ENCODE results near the gene OCIAD2.

- TF ChIP-seq RXRA (IDR thresholded peaks at IDR 0.05; ENCODE audit: insufficient read depth, low read depth, low read length) (no peak), CTCF (IDR thresholded peaks at IDR 0.05; ENCODE audit: control extremely low read depth in 1 of 3, insufficient read depth in 1 of 3, low read depth in 1 of 3, low read length in 3 of 3) (no peak), POLR2AphosphoS5 (IDR thresholded peaks at IDR 0.05; ENCODE audit: low read depth, low read length) (no peak), SIN3A (conservative IDR thresholded peaks at IDR 0.05 in 1 of 2, IDR thresholded peaks at IDR 0.05 in 1 of 2; ENCODE audit: low read depth in 1 of 2, low read length in 2 of 2) (no peak), JUN (IDR thresholded peaks at IDR 0.05; ENCODE audit: low read depth, low read length) (no peak), POLR2A (IDR thresholded peaks at IDR 0.05; ENCODE audit: control extremely low read depth in 1 of 2, low read depth in 2 of 2, low read length in 2 of 2) (no peak), NANOG (IDR thresholded peaks at IDR 0.05; ENCODE audit: insufficient read depth, low read depth, low read length, poor library complexity, severe bottlenecking) (no peak), USF2 (IDR thresholded peaks at IDR 0.05; ENCODE audit: low read length) (no peak), SIRT6 (IDR thresholded peaks at IDR 0.05; ENCODE audit: low read length) (no peak), RBBP5 (IDR thresholded peaks at IDR 0.05; ENCODE audit: borderline replicate concordance, low read depth, low read length) (no peak), SUZ12 (IDR thresholded peaks at IDR 0.05; ENCODE audit: low read length) (no peak), MAX (IDR thresholded peaks at IDR 0.05) (no peak)
- TF ChIP-seq, protein P1, sequence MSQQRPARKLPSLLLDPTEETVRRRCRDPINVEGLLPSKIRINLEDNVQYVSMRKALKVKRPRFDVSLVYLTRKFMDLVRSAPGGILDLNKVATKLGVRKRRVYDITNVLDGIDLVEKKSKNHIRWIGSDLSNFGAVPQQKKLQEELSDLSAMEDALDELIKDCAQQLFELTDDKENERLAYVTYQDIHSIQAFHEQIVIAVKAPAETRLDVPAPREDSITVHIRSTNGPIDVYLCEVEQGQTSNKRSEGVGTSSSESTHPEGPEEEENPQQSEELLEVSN (IDR thresholded peaks at IDR 0.05): no peak
These were observed 7.7 kb upstream of the OCIAD2 start for GRCh38 chr4:48914311-48914710.
